Progenitor cell of endocrine pancreas (in vitro differentiated cells): ENCODE measurements around the gene CCDC85B. TPM values are rescaled to one million over a fixed set of nuclear protein-coding genes. Genes with fewer than 3 reads are reported as not detected.

Experiments used
- DNase-seq: peaks from one replicate; pipeline ENCODE4 v3.0.0; 2021; ENCODE audit warnings: low spot score; ENCODE audit not compliant: unreplicated experiment
- H3K27ac Mint-ChIP-seq: 2 replicates; pipeline ENCODE4 v1.8.0; 2021; ENCODE audit warnings: mild to moderate bottlenecking, moderate library complexity, mixed read lengths
- H3K27me3 Mint-ChIP-seq: 2 replicates; pipeline ENCODE4 v1.8.0; 2021; ENCODE audit warnings: mixed read lengths
- H3K36me3 Mint-ChIP-seq: 2 replicates; pipeline ENCODE4 v1.8.0; 2022; ENCODE audit warnings: mixed read lengths; ENCODE audit not compliant: insufficient read depth
- H3K4me1 Mint-ChIP-seq: 2 replicates; pipeline ENCODE4 v1.8.0; 2021; ENCODE audit warnings: low read depth, mixed read lengths
- H3K4me3 Mint-ChIP-seq: 2 replicates; pipeline ENCODE4 v1.8.0; 2021; ENCODE audit warnings: low read depth, mild to moderate bottlenecking, moderate library complexity, mixed read lengths
- H3K9me3 Mint-ChIP-seq: 2 replicates; pipeline ENCODE4 v1.8.0; 2021; ENCODE audit warnings: low read depth, mixed read lengths
- total RNA-seq: library from RNA; stranded (reverse); gene quantifications from 2 replicates; pipeline ENCODE4 v1.2.1, GENCODE V29; 2021
- TF ChIP-seq, protein P1 (sequence below): fragments of 200-600 bp; sonication (generic); IDR thresholded peaks from one replicate; pipeline ENCODE4 v1.5.0; 2021; ENCODE audit warnings: antibody characterized with exemption, mild to moderate bottlenecking; ENCODE audit not compliant: unreplicated experiment

The CCDC85B gene
- total RNA-seq, 1 donor from 2014 or later = 7.4 TPM

DNA sequence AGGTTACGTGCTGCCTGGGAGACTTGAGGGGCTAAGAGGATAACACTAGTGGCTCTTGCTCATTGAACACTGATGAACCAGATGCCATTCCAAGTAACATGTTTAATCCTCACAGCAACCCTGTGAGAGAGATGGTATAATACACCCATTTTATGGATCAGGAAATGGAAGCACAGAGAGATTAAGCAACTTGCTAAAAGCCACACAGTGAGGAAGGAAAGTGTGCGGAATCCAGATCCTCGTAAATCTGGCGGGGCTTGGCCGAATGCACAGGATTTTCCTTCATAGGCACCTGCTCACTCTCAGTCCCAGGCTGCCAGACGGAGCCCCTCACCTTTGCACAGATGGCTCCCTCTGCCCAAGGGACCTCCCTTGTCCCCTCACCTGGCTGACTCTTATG is 17.4 kb downstream of the CCDC85B start:
- TF ChIP-seq, protein P1, sequence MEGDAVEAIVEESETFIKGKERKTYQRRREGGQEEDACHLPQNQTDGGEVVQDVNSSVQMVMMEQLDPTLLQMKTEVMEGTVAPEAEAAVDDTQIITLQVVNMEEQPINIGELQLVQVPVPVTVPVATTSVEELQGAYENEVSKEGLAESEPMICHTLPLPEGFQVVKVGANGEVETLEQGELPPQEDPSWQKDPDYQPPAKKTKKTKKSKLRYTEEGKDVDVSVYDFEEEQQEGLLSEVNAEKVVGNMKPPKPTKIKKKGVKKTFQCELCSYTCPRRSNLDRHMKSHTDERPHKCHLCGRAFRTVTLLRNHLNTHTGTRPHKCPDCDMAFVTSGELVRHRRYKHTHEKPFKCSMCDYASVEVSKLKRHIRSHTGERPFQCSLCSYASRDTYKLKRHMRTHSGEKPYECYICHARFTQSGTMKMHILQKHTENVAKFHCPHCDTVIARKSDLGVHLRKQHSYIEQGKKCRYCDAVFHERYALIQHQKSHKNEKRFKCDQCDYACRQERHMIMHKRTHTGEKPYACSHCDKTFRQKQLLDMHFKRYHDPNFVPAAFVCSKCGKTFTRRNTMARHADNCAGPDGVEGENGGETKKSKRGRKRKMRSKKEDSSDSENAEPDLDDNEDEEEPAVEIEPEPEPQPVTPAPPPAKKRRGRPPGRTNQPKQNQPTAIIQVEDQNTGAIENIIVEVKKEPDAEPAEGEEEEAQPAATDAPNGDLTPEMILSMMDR = no peak
- Mint-ChIP-seq H3K27me3 (peaks cover 42% of the 10 kb centered on the region), H3K4me1 (no peaks in the 10 kb centered on the region), H3K9me3 (no peaks in the 10 kb centered on the region), H3K36me3 (no peaks in the 10 kb centered on the region), H3K27ac (no peak overlapping the region), H3K4me3 (no peak overlapping the region)
- no peak for DNase-seq

DNA sequence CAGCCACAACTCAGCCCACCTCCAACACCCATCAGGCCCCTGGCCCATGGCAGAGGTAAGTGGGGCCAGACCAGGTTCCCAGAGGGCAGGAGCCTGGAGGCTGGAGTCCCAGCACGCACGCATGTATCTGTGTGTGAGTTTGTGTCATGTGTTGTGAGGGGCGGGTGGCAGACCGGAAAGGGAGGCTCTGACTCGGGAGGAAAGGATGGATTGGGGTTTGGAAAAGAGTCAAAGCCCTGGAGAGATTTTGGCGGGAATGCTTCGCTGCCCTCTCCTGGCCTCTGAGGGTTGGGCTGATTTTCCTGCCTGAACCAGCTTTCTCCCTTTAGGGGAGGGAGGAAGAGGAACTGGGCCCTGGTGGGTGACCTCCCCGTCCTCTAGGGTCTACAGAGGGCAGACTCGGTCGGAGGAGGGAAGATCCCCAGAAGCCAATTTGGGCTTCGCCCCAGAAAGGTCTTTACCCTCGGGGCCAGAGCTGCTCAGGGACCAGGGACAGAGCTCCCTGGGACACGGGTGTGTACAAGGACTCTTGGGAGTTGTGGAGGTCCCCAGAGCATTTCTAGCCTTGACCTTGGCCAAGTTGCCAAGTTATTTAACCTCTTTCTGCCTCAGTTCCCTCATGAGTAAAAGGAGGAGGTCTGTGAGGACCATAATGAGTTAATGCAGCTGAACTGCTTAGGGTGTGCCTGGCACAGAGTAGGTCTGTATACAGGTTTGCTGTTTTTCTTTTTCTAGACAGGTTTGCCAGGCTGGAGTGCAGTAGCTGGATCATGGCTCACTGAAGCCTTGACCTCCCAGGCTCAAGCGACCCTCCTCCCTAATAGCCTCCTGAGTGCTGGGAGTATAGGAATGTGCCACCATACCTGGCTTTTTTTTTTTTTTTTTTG is 21.5 kb downstream of the CCDC85B start:
- TF ChIP-seq, protein P1 = no peak
- no peak for DNase-seq
- no peaks in the 10 kb centered on the region for H3K36me3 Mint-ChIP-seq
- peaks cover 28% of the 10 kb centered on the region for H3K27me3 Mint-ChIP-seq
- no peak overlapping the region for H3K4me3 Mint-ChIP-seq
- H3K27ac Mint-ChIP-seq = peak overlapping the region; percentile 54
- H3K9me3 Mint-ChIP-seq = no peaks in the 10 kb centered on the region
- peaks cover 2% of the 10 kb centered on the region for H3K4me1 Mint-ChIP-seq

DNA sequence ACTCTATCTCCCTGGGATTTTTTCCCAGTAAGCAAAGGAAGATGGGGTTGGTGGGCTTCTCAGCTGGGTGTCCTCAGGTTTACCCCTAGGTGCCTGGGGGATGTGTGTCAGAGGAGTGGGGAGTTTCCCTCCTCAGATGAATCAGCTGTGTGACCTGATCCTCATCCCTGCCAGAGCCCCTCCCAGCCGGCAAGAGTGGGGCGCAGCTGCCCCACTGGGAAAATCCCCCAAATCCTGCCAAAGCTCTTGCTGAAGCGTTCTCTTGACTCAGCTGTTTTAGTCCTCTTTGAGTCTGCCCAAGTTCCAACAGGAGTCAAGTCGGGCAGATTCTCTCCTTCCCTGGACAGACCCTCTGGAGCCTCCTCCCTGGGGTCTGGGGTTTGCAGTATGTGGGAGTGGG is 22.4 kb downstream of the CCDC85B start:
- Mint-ChIP-seq H3K36me3 (no peaks in the 10 kb centered on the region), H3K4me3 (no peak overlapping the region), H3K27me3 (peaks cover 20% of the 10 kb centered on the region), H3K27ac (no peak overlapping the region), H3K4me1 (peaks cover 2% of the 10 kb centered on the region), H3K9me3 (no peaks in the 10 kb centered on the region)
- TF ChIP-seq, protein P1 = no peak
- no peak for DNase-seq

DNA sequence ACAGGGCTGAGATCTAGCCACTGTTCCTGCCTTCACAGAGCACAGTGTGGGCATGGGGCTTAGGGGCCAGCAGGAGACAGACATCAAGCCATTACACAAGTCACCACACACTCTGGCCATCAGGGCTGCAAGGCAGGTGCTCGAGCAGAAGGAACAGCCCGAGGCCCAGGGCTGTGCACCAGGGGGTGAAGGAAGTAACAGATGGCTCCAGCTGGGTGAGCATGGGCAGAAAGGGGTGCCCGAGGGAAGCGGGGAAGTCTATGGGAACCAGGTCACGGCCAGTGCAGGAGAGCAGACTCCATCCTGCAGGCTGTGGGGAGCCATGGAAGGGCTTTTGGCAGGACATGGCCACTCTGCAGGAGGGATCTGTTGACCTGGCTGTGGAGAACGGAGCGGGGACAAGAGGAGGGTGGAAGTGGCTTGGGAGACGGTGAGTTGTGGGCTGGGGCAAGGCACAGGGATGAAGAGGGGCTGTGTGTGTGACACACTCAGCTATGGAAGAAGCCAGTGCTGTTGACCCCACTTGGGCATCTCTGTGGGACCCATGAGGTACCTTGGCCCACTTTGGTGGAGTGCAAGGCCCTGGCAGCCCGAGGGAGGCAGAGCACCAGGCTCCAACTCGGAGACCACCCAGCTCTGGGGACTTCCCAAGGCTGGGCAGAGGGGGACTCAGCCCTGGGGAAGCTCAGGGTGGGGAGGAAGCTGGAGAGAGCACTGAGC is 24.8 kb downstream of the CCDC85B start:
- H3K36me3 Mint-ChIP-seq = no peaks in the 10 kb centered on the region
- H3K4me1 Mint-ChIP-seq = peaks cover 6% of the 10 kb centered on the region
- DNase-seq = no peak
- peak overlapping the region; percentile 47 for H3K4me3 Mint-ChIP-seq
- H3K9me3 Mint-ChIP-seq = no peaks in the 10 kb centered on the region
- TF ChIP-seq, protein P1 = no peak
- peaks cover 5% of the 10 kb centered on the region for H3K27me3 Mint-ChIP-seq
- H3K27ac Mint-ChIP-seq = peak overlapping the region; percentile 76

DNA sequence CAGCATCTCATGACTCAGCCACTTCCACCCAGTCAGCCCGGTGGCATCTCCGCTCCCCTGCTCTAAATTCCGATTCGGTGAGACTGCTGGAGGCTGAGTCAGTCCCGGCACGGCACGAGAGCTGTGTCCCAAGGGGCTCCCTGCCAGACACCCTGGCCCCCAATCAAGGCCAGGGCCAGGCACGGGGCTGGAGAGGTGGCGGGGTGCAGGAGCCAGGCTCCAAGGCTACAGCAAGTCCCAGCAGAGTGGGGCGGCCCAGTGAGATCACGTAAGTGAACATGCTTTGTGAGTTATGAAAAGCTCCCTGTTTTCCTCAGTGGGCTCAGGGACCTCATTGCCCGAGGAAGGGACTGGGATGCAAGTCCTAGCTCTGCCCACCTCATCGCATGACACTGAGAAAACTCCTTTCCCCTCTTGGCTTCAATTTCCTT is 25.4 kb downstream of the CCDC85B start:
- Mint-ChIP-seq H3K9me3 (no peaks in the 10 kb centered on the region), H3K27ac (no peak overlapping the region), H3K4me3 (no peak overlapping the region), H3K36me3 (no peaks in the 10 kb centered on the region), H3K4me1 (peaks cover 6% of the 10 kb centered on the region), H3K27me3 (peaks cover 5% of the 10 kb centered on the region)
- TF ChIP-seq, protein P1 = no peak
- DNase-seq = no peak
